GM19397 (cell line): ENCODE results near the gene CAPN13.

Experiments
- ATAC-seq: cut with Tn5 transposase; IDR thresholded peaks from one replicate; pipeline ENCODE4 v1.9.1; 2021; ENCODE audit warnings: mild to moderate bottlenecking, moderate library complexity; ENCODE audit not compliant: unreplicated experiment

Gene CAPN13

GRCh38 chr2:30730736-30731647 lies 76.3 kb downstream of the CAPN13 start:
- no peak for ATAC-seq

GRCh38 chr2:30729031-30729430 lies 78.2 kb downstream of the CAPN13 start:
- ATAC-seq: no peak

- no peak for ATAC-seq
Measured at GRCh38 chr2:30722936-30723725, 84.1 kb downstream of the CAPN13 start.

GRCh38 chr2:30721668-30722647 lies 85.3 kb downstream of the CAPN13 start:
- ATAC-seq: no peak

- ATAC-seq: no peak
Measured at GRCh38 chr2:30721241-30721640, 86.0 kb downstream of the CAPN13 start.

- ATAC-seq: no peak
Measured at GRCh38 chr2:30717081-30717650, 90.1 kb downstream of the CAPN13 start.

- no peak for ATAC-seq
Measured at GRCh38 chr2:30716123-30716900, 90.9 kb downstream of the CAPN13 start.

- ATAC-seq: no peak
Measured at GRCh38 chr2:30714811-30715709, 92.2 kb downstream of the CAPN13 start.

- no peak for ATAC-seq
Measured at GRCh38 chr2:30713698-30714097, 93.5 kb downstream of the CAPN13 start.

- ATAC-seq: peak; percentile 62
Measured at GRCh38 chr2:30711646-30712085, 95.6 kb downstream of the CAPN13 start.

GRCh38 chr2:30710461-30710860 lies 96.8 kb downstream of the CAPN13 start:
- ATAC-seq: no peak

GRCh38 chr2:30710016-30710415 lies 97.2 kb downstream of the CAPN13 start:
- no peak for ATAC-seq

- no peak for ATAC-seq
Measured at GRCh38 chr2:30709516-30709915, 97.7 kb downstream of the CAPN13 start.

- ATAC-seq: no peak
Measured at GRCh38 chr2:30708491-30709290, 98.6 kb downstream of the CAPN13 start.

GRCh38 chr2:30707304-30707903 lies 99.8 kb downstream of the CAPN13 start:
- no peak for ATAC-seq

- ATAC-seq: peak; percentile 47
Measured at GRCh38 chr2:30706534-30707303, 100.5 kb downstream of the CAPN13 start.
